ENCODE results near the gene CPTP. TPM values are rescaled to one million over a fixed set of nuclear protein-coding genes. Genes with fewer than 3 reads are reported as not detected.
"Not testable (repeated sequence)": the region's sequence is repeated elsewhere in the genome, so short reads cannot be mapped to it uniquely, and the experiment has no call there.

CPTP gene
- total RNA-seq, 1 donor from 2014 or later: 40.0 TPM

GRCh38 chr1:1359664-1360468, 35.3 kb downstream of the CPTP start:
- peak; percentile 40 for DNase-seq (ENCODE audit: low spot score)
- ATAC-seq: peak; percentile 6

GRCh38 chr1:1360506-1361169, 36.0 kb downstream of the CPTP start:
- DNase-seq (ENCODE audit: low spot score) (peak; percentile 40), ATAC-seq (no peak)

- DNase-seq (ENCODE audit: low spot score) (peak; percentile 42), ATAC-seq (no peak)
These were observed 36.8 kb downstream of the CPTP start for GRCh38 chr1:1361233-1361981.

GRCh38 chr1:1361982-1362423, 37.4 kb downstream of the CPTP start:
- peak; percentile 41 for DNase-seq (ENCODE audit: low spot score)

GRCh38 chr1:1364266-1364665, 39.7 kb downstream of the CPTP start:
- DNase-seq (ENCODE audit: low spot score) (peak; percentile 27), ATAC-seq (no peak)

More at GRCh38 chr1:1361982-1362423, 37.4 kb downstream of the CPTP start:
- ATAC-seq: peak; percentile 13

GRCh38 chr1:1365875-1366698, 41.5 kb downstream of the CPTP start:
- ATAC-seq: no peak
- no peak for DNase-seq (ENCODE audit: low spot score)

GRCh38 chr1:1366699-1367066, 42.1 kb downstream of the CPTP start:
- ATAC-seq (no peak), DNase-seq (ENCODE audit: low spot score) (no peak)

GRCh38 chr1:1367315-1367714, 42.7 kb downstream of the CPTP start:
- no peak for DNase-seq (ENCODE audit: low spot score)
- no peak for ATAC-seq

- not testable (repeated sequence) for DNase-seq (ENCODE audit: low spot score); ATAC-seq
These were observed 45.5 kb downstream of the CPTP start for GRCh38 chr1:1370094-1370493.

GRCh38 chr1:1370771-1371300, 46.2 kb downstream of the CPTP start:
- ATAC-seq (no peak), DNase-seq (ENCODE audit: low spot score) (no peak)

GRCh38 chr1:1371364-1371745, 46.8 kb downstream of the CPTP start:
- no peak for DNase-seq (ENCODE audit: low spot score)
- ATAC-seq: no peak

- peak; percentile 52 for ATAC-seq
- no peak for DNase-seq (ENCODE audit: low spot score)
These were observed 47.4 kb downstream of the CPTP start for GRCh38 chr1:1371746-1372711.

GRCh38 chr1:1373051-1373814, 48.6 kb downstream of the CPTP start:
- DNase-seq (ENCODE audit: low spot score): no peak
- no peak for ATAC-seq

- DNase-seq (ENCODE audit: low spot score) (no peak), ATAC-seq (no peak)
These were observed 49.4 kb downstream of the CPTP start for GRCh38 chr1:1373815-1374588.

GRCh38 chr1:1374589-1374928, 50.0 kb downstream of the CPTP start:
- ATAC-seq (peak; percentile 3), DNase-seq (ENCODE audit: low spot score) (no peak)

GRCh38 chr1:1374929-1375662, 50.5 kb downstream of the CPTP start, which contains the start of gene AURKAIP1:
TSS of gene AURKAIP1 (minus strand) at chr1:1375207. CDS start at chr1:1374756, 451 bp downstream.
- DNase-seq (ENCODE audit: low spot score) (peak; percentile 99), ATAC-seq (peak; percentile 91)
